ENCODE data around the gene DHX58. TPM values are rescaled to one million over a fixed set of nuclear protein-coding genes. Genes with fewer than 3 reads are reported as not detected.

DHX58 gene
- total and polyA plus RNA-seq, 10 of the 15 experiments (the other 5 are each of a cell fraction or from before 2014, with no cell fraction given): 3.5 to 69.8 (median 16.4) TPM

DNA sequence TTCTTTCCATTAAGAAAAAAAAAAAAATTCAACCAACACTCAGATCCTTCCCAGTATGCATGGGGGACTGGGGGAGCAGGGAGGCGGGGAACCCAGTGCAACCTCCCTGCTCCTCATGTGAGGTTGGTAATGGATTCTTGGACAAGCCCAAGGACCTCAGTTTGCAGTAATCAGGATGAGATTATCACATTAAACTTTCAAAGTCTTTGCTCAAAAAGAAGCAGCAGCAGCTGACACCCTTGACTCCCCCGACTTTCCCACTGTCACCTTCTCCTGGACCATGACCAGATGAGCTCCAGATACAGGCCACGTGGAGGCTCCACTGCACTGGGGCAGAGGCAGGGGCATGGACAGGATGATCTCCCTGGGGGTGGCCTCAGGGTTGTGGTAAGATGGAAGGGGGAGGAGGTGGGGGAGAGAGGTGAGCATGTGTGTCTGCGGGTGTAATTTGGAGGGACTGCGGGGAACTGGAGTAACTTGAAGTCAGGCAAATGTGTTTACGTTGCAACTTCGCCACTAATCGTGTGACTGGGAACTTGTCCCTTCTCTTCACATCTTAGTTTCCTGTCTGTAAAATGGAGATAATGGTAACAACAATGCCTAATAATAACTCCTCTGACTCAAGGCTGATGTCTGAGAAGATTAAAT, 34.0 kb downstream of the DHX58 start (continued):
- TF ChIP-seq, protein P1, sequence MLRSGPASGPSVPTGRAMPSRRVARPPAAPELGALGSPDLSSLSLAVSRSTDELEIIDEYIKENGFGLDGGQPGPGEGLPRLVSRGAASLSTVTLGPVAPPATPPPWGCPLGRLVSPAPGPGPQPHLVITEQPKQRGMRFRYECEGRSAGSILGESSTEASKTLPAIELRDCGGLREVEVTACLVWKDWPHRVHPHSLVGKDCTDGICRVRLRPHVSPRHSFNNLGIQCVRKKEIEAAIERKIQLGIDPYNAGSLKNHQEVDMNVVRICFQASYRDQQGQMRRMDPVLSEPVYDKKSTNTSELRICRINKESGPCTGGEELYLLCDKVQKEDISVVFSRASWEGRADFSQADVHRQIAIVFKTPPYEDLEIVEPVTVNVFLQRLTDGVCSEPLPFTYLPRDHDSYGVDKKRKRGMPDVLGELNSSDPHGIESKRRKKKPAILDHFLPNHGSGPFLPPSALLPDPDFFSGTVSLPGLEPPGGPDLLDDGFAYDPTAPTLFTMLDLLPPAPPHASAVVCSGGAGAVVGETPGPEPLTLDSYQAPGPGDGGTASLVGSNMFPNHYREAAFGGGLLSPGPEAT (IDR thresholded peaks at IDR 0.05; ENCODE audit: low read depth): no peak
- TF ChIP-seq ZNF274 (IDR thresholded peaks at IDR 0.05; ENCODE audit: insufficient read depth, insufficient read length): no peak
- TF ChIP-seq, protein P2, sequence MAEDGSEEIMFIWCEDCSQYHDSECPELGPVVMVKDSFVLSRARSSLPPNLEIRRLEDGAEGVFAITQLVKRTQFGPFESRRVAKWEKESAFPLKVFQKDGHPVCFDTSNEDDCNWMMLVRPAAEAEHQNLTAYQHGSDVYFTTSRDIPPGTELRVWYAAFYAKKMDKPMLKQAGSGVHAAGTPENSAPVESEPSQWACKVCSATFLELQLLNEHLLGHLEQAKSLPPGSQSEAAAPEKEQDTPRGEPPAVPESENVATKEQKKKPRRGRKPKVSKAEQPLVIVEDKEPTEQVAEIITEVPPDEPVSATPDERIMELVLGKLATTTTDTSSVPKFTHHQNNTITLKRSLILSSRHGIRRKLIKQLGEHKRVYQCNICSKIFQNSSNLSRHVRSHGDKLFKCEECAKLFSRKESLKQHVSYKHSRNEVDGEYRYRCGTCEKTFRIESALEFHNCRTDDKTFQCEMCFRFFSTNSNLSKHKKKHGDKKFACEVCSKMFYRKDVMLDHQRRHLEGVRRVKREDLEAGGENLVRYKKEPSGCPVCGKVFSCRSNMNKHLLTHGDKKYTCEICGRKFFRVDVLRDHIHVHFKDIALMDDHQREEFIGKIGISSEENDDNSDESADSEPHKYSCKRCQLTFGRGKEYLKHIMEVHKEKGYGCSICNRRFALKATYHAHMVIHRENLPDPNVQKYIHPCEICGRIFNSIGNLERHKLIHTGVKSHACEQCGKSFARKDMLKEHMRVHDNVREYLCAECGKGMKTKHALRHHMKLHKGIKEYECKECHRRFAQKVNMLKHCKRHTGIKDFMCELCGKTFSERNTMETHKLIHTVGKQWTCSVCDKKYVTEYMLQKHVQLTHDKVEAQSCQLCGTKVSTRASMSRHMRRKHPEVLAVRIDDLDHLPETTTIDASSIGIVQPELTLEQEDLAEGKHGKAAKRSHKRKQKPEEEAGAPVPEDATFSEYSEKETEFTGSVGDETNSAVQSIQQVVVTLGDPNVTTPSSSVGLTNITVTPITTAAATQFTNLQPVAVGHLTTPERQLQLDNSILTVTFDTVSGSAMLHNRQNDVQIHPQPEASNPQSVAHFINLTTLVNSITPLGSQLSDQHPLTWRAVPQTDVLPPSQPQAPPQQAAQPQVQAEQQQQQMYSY (CRISPR knock-in tag; IDR thresholded peaks at IDR 0.05): no peak
- TF ChIP-seq, protein P3, sequence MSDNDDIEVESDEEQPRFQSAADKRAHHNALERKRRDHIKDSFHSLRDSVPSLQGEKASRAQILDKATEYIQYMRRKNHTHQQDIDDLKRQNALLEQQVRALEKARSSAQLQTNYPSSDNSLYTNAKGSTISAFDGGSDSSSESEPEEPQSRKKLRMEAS (IDR thresholded peaks at IDR 0.05; ENCODE audit: low read depth, low read length): no peak
- TF ChIP-seq, protein P4, sequence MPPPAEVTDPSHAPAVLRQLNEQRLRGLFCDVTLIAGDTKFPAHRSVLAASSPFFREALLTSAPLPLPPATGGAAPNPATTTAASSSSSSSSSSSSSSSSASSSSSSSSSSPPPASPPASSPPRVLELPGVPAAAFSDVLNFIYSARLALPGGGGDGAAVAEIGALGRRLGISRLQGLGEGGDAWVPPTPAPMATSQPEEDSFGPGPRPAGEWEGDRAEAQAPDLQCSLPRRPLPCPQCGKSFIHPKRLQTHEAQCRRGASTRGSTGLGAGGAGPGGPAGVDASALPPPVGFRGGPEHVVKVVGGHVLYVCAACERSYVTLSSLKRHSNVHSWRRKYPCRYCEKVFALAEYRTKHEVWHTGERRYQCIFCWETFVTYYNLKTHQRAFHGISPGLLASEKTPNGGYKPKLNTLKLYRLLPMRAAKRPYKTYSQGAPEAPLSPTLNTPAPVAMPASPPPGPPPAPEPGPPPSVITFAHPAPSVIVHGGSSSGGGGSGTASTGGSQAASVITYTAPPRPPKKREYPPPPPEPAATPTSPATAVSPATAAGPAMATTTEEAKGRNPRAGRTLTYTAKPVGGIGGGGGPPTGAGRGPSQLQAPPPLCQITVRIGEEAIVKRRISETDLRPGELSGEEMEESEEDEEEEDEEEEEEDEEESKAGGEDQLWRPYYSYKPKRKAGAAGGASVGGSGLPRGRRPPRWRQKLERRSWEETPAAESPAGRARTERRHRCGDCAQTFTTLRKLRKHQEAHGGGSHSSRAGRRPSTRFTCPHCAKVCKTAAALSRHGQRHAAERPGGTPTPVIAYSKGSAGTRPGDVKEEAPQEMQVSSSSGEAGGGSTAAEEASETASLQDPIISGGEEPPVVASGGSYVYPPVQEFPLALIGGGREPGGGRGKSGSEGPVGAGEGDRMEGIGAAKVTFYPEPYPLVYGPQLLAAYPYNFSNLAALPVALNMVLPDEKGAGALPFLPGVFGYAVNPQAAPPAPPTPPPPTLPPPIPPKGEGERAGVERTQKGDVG (CRISPR knock-in tag; IDR thresholded peaks at IDR 0.05): no peak
